ENCODE results near the gene MIB2.
A peak's percentile ranks its signal among the peaks of the same experiment; 100 is the strongest.

The MIB2 gene

GRCh38 chr1:1623181-1623630, 7.9 kb downstream of the MIB2 start:
- TF ChIP-seq CTCF (IDR thresholded peaks at IDR 0.05; ENCODE audit: low read depth, low read length), result no peak
- no peak for DNase-seq
- Histone ChIP-seq H3K36me3 (peaks cover 6% of the 10 kb centered on the region), H3K27me3 (ENCODE audit: insufficient read depth, low read depth, severe bottlenecking) (no peaks in the 10 kb centered on the region), H3K9me3 (ENCODE audit: severe bottlenecking) (no peaks in the 10 kb centered on the region), H3K4me3 (ENCODE audit: low read depth, low read length) (no peak overlapping the region), H3K27ac (no peak overlapping the region)

GRCh38 chr1:1623631-1624442, 8.5 kb downstream of the MIB2 start:
- no peaks in the 10 kb centered on the region for H3K36me3 ChIP-seq

GRCh38 chr1:1624443-1625403, 9.4 kb downstream of the MIB2 start:
- Histone ChIP-seq H3K9me3 (ENCODE audit: severe bottlenecking) (no peaks in the 10 kb centered on the region), H3K27me3 (ENCODE audit: insufficient read depth, low read depth, severe bottlenecking) (no peaks in the 10 kb centered on the region), H3K4me3 (ENCODE audit: low read depth, low read length) (no peak overlapping the region), H3K36me3 (no peaks in the 10 kb centered on the region), H3K27ac (no peak overlapping the region)
- TF ChIP-seq CTCF (IDR thresholded peaks at IDR 0.05; ENCODE audit: low read depth, low read length), result 0 out of 2 replicates have a peak, but pooled peaks have one; percentile 3
- DNase-seq, result no peak

More at GRCh38 chr1:1623631-1624442, 8.5 kb downstream of the MIB2 start:
- TF ChIP-seq CTCF (IDR thresholded peaks at IDR 0.05; ENCODE audit: low read depth, low read length), result no peak
- Histone ChIP-seq H3K27me3 (ENCODE audit: insufficient read depth, low read depth, severe bottlenecking) (no peaks in the 10 kb centered on the region), H3K4me3 (ENCODE audit: low read depth, low read length) (no peak overlapping the region), H3K27ac (no peak overlapping the region), H3K9me3 (ENCODE audit: severe bottlenecking) (no peaks in the 10 kb centered on the region)
- DNase-seq, result no peak

- no peak for TF ChIP-seq CTCF (IDR thresholded peaks at IDR 0.05; ENCODE audit: low read depth, low read length)
- Histone ChIP-seq H3K27ac (no peak overlapping the region), H3K4me3 (ENCODE audit: low read depth, low read length) (no peak overlapping the region), H3K9me3 (ENCODE audit: severe bottlenecking) (no peaks in the 10 kb centered on the region), H3K27me3 (ENCODE audit: insufficient read depth, low read depth, severe bottlenecking) (no peaks in the 10 kb centered on the region), H3K36me3 (no peaks in the 10 kb centered on the region)
- DNase-seq, result no peak
Measured at GRCh38 chr1:1625404-1625775, 10.1 kb downstream of the MIB2 start.

GRCh38 chr1:1625824-1626206, 10.5 kb downstream of the MIB2 start:
- Histone ChIP-seq H3K9me3 (ENCODE audit: severe bottlenecking) (no peaks in the 10 kb centered on the region), H3K27ac (no peak overlapping the region), H3K27me3 (ENCODE audit: insufficient read depth, low read depth, severe bottlenecking) (no peaks in the 10 kb centered on the region), H3K36me3 (no peaks in the 10 kb centered on the region), H3K4me3 (ENCODE audit: low read depth, low read length) (no peak overlapping the region)
- no peak for TF ChIP-seq CTCF (IDR thresholded peaks at IDR 0.05; ENCODE audit: low read depth, low read length)
- no peak for DNase-seq
